ENCODE measurements around the gene OR51E1. TPM values are rescaled to one million over a fixed set of nuclear protein-coding genes. Genes with fewer than 3 reads are reported as not detected.

The OR51E1 gene
- total RNA-seq, 4 donors from 2014 or later = 0.70 to 1.2 (median 0.85) TPM; not detected in 1

DNA sequence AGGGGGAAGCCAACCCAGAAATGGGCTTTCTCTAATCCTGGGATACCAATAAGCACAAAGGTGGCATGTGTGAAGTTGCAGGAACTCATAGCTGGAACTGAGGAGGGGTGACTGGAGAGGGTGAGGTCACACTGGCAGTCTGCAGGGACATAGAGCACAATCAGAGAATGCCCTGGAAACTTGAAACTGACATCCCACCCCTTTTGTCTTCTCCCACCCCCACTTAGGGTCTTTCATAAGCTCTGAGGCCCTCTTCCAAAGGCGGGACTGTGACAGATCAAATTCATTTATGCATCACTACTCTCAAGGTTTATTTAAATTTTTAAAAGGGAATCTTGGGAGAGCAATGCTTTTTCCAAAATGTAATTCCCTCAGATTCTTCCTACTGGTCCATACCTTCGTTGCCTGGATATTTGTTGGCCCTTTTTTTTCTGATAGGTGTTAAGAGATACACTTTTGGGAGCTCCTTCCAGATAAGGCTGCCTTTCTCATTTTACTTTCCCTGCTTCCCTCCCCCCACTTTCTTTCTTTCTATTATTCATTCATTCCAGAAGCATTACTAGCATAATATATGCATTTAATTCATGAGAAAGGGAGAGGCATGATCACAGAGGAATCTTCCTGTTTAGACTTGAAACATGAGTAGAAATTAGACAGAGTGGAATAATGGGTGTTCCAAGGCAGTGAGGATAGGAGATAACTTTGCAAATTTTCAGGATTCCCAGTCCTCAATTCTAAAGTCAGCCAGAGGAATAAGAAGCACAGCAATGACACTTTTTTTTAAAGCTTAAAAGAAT lies 39.0 kb downstream of the OR51E1 start:
- H3K9me3 ChIP-seq = no peaks in the 10 kb centered on the region
- H3K27ac ChIP-seq = no peak overlapping the region
- H3K36me3 ChIP-seq = no peaks in the 10 kb centered on the region
- no peaks in the 10 kb centered on the region for H3K27me3 ChIP-seq
- H3K4me3 ChIP-seq = no peak overlapping the region
- no peaks in the 10 kb centered on the region for H3K4me1 ChIP-seq
- TF ChIP-seq, protein P1, sequence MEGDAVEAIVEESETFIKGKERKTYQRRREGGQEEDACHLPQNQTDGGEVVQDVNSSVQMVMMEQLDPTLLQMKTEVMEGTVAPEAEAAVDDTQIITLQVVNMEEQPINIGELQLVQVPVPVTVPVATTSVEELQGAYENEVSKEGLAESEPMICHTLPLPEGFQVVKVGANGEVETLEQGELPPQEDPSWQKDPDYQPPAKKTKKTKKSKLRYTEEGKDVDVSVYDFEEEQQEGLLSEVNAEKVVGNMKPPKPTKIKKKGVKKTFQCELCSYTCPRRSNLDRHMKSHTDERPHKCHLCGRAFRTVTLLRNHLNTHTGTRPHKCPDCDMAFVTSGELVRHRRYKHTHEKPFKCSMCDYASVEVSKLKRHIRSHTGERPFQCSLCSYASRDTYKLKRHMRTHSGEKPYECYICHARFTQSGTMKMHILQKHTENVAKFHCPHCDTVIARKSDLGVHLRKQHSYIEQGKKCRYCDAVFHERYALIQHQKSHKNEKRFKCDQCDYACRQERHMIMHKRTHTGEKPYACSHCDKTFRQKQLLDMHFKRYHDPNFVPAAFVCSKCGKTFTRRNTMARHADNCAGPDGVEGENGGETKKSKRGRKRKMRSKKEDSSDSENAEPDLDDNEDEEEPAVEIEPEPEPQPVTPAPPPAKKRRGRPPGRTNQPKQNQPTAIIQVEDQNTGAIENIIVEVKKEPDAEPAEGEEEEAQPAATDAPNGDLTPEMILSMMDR (IDR thresholded peaks at IDR 0.05) = no peak
- no peak for TF ChIP-seq POLR2A (IDR thresholded peaks at IDR 0.05)
- DNase-seq = no peak

DNA sequence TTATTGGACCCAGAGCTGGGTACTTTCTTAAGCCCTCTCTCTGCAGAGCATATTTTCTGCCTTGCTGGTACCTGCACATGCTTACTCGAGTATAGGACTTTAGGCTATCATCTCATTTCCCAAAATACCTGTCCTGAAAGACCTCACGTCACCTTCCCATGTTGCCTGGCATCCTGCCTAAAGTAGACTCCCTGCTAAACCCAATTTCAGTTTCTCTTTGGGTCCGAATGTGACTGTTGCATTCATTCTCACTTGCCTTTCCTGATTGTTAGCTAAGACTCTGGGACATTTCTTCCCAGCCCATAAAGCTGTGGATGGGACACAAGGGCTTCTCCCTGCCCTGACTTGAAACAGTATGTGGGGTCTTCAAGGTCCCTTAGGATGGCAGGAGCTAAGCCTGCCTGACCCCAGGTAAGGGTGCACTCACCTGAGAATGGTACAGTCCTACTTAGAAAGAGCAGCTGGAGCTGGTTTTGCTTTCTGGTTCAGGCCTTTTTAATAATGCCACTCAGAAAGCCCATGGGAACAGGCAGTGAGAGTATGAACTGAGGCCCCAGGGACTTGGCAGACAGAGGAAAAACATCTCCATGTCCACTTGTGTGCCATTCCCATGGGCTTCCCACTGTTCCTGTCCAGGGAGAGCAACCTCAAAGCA lies 41.0 kb downstream of the OR51E1 start:
- Histone ChIP-seq H3K9me3 (no peaks in the 10 kb centered on the region), H3K27ac (no peak overlapping the region), H3K4me3 (no peak overlapping the region), H3K27me3 (no peaks in the 10 kb centered on the region), H3K36me3 (no peaks in the 10 kb centered on the region), H3K4me1 (no peaks in the 10 kb centered on the region)
- no peak for TF ChIP-seq POLR2A (IDR thresholded peaks at IDR 0.05)
- TF ChIP-seq, protein P1 (IDR thresholded peaks at IDR 0.05) = no peak
- no peak for DNase-seq

DNA sequence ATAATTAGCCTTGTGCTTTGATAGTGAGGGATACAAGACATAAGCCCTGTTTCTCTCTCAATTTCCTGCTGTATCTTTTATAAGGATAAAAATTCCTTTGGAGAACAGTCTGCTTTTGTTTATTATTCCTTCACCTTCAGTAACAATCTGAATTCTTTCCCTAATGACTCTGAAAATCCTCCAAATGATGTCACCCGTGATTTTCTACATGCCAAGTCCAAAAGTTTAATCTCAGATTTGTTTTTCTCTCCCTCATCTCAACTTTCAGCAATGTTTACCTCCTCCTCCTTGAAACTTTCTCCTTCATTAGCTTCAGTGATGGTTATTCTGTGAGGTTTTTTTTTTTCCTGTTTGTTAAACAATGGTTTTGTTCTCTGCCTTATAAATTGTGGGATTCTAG lies 51.7 kb downstream of the OR51E1 start:
- Histone ChIP-seq H3K4me3 (no peak overlapping the region), H3K27ac (no peak overlapping the region), H3K9me3 (no peaks in the 10 kb centered on the region), H3K27me3 (no peaks in the 10 kb centered on the region), H3K4me1 (no peaks in the 10 kb centered on the region), H3K36me3 (no peaks in the 10 kb centered on the region)
- TF ChIP-seq POLR2A (IDR thresholded peaks at IDR 0.05) = no peak
- no peak for DNase-seq

DNA sequence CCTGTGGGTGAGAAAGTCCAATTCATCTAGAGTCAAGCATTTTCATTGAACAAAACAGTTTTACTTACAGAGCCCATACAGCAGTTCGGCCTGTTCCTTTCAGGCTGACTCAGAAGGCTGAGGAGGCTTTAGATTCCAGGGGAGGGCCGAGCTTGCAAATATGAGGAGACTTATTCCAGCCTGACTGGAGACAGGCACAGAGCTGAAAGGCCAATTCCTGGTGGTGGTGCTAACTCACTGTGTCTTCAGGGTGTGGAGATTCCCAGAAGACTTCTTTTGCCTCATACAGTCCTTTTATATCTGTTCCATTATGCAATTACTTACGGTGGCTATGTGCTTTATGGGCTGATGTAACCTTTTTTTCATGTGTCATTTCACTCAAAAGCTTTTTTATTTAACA lies 53.8 kb downstream of the OR51E1 start, which contains the start of gene OR51E2:
OR51E2 (minus strand) TSS at position 269 of the 400 bp plus-strand sequence. CDS start 15,142 bp downstream, outside the sequence.
- no peaks in the 10 kb centered on the region for H3K4me1 ChIP-seq
- no peaks in the 10 kb centered on the region for H3K36me3 ChIP-seq
- no peak within 1 kb of the TSS for H3K27ac ChIP-seq
- no peaks in the 10 kb centered on the region for H3K27me3 ChIP-seq
- no peak within 1 kb of the TSS for H3K4me3 ChIP-seq
- no peak for DNase-seq
- H3K9me3 ChIP-seq = no peaks in the 10 kb centered on the region
- no peak for TF ChIP-seq POLR2A (IDR thresholded peaks at IDR 0.05)
- TF ChIP-seq, protein P1 (IDR thresholded peaks at IDR 0.05) = no peak

DNA sequence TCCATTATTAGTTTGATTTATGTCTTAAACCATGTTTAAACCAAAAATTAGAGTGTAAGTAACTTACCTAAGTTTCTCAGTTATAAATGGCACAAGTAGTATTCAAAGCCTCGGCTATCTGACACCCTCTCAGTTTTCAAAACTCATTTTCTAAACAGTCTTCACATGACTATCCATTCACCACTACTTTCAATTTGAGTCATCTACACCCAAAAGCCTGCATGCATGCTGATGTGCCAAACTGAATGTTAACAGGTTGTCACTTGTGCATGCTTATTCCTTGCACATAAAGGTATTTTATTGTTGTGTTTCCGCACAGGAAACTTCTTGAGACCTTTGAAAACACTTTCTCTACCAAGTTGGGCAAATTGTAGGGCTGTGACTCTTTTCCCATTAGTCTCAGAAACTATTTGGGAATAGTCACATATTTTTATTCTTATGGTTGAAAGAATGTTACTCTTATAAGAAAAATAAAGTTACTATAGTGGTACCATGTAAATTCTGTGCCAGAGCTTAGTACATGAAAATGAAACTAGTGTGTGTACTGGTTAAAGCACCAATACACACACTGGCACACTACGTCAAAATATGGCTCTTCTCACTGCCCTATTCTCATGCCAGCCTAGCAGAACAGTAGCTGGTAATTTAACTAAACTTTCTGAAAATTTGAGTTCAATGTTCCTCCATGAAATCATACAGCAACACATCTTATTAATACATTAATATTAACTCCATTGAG lies 56.1 kb downstream of the OR51E1 start:
- no peak for TF ChIP-seq POLR2A (IDR thresholded peaks at IDR 0.05)
- TF ChIP-seq, protein P1 (IDR thresholded peaks at IDR 0.05) = no peak
- Histone ChIP-seq H3K4me1 (no peaks in the 10 kb centered on the region), H3K4me3 (no peak overlapping the region), H3K9me3 (no peaks in the 10 kb centered on the region), H3K36me3 (no peaks in the 10 kb centered on the region), H3K27ac (no peak overlapping the region), H3K27me3 (no peaks in the 10 kb centered on the region)
- no peak for DNase-seq
